ENCODE data around the gene BNIP3.
"Not testable (repeated sequence)": the region's sequence is repeated elsewhere in the genome, so short reads cannot be mapped to it uniquely, and the experiment has no call there.

BNIP3 gene

DNA sequence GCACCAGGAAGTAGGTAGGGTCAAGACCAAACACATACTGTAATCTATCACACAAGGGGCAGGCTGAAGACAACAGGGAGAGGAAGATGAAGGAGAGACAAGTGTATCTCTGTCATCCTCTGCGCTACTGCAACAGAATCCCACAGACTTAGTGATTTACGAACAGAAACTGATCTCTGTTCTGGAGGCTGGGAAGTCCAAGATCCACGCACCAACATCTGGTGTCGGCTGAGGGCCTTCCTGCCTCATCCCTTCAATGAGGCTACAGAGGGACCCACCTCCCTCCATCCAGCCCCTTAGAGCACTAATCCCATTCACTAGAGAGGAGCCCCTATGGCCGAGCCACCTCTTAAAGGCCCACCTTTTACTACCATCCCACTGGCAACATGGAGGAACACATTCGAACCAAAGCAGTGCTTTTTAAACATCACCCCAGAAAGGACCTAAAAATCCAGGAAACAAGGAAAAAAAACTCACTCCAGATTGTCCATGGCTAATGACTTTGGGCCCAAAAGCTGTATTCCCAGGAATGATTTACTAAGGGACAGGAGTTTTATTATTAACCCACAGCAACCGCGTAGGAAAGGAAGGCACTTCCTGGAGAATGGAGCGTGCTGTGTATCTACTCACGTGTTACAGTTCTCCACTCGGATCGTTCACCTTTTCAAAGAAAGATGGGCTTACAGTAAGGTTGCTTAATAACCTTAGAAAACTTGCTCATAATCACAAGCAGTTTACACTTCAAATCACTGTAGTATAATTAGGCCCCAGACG lies 4.2 kb downstream of the BNIP3 start:
- DNase-seq (ENCODE audit: low spot score) = no peak

DNA sequence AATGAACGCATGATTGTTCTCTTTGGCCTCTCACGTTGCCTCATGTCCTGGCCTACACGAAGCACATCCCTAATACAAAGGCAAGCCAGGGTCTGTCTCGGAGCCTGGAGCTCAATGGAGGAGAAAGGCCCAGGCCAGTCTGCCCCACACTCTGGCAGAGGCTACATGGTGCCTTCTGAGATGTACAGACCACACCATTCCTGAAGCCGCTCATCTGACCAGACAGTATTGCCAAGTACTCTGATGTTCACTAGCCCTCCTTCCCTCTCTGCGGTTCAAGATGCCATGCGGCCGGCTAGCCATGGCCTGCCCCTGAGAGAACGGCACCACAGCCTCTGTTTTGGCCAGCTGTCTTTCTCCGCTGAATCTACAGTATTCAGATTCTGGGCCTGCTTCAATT lies 5.9 kb downstream of the BNIP3 start:
- DNase-seq (ENCODE audit: low spot score) = no peak

DNA sequence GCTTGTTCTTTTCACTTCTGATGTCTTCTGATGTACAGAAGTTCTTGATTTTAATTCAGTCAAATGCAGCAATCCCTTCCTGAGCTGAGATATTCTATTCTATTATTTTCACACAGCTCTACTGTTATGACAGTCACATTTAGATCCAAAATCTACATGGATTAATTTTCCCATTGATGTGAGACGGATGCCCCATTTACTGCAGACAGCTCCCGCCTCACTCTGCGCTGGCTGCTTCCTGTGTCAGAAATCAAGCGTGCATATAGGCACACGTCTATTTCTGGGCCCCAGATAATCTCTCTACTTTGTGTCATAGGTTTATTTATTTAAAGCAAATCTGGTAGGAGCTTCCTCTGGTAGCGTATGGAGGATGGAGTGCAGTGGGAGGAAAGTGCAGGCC lies 6.7 kb downstream of the BNIP3 start:
- DNase-seq (ENCODE audit: low spot score) = no peak

DNA sequence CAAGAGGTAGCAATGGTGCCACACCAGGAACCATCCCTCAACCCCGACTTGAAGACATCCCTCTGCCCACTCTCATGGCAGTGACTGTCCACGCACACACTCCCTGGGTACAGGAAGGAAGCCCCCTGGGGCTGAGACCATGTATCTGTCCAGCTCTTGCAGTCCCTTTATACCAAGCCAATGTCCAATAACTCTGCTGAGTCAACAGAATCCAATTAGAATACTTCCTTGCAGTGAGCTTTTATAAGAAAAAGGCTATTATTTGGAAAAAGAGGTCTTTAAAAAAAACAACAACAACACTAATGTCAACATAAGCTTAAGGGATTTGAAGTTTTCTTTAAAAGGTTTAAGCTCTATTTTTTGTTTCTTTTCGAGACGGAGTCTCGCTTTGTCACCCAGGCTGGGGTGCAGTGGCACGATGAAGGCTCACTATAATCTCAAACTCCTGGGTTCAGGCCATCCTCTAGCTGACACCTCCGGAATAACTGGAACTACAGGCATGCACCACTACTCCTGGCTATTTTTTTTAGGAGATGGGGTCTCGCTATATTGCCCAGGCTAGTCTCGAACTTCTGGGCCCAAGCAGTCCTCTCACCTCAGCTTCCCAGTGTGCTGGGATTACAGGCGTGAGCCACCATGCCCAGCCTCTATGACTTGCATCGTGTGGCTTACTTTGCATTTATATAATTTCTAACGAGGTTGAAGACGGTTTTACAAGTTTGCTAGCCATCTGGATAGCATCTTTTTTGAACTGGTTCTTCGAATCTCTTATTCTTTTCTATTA lies 7.5 kb downstream of the BNIP3 start:
- no peak for DNase-seq (ENCODE audit: low spot score)

DNA sequence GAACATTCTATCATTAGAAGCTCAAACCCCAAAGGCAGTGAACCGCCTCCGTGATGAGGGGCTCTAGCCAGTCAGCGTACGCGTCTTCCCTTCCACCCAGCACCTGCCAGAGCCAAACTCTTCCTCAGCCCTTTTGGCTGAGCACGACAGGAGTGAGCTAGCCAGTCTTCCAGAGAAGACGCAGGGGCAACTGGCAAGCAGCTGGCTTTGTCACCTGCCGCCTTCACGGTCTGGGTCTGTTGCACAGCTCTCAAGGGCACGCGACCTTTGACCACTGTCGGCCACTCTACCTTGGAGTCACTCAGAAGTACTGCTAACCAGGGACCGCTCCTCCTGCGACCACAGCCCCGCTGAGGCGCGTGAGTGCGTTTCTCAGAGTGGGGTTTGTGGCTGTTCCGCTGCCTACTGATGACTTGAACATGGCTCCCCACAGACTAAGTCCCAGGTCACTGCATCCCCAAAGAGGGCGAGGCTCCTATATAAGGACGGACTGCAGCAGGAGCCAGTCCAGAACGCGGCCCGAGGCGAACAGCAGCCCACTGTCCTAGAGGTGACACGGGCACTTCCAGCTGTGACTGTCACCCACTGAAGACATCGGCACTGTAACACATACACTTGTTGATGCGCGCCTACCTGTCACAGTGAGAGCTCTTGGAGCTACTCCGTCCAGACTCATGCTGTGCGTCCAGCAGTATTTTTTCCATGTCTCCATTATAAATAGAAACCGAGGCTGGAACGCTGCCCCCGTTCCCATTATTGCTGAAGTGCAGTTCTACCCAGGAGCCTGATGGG lies 8.4 kb downstream of the BNIP3 start:
- no peak for DNase-seq (ENCODE audit: low spot score)

DNA sequence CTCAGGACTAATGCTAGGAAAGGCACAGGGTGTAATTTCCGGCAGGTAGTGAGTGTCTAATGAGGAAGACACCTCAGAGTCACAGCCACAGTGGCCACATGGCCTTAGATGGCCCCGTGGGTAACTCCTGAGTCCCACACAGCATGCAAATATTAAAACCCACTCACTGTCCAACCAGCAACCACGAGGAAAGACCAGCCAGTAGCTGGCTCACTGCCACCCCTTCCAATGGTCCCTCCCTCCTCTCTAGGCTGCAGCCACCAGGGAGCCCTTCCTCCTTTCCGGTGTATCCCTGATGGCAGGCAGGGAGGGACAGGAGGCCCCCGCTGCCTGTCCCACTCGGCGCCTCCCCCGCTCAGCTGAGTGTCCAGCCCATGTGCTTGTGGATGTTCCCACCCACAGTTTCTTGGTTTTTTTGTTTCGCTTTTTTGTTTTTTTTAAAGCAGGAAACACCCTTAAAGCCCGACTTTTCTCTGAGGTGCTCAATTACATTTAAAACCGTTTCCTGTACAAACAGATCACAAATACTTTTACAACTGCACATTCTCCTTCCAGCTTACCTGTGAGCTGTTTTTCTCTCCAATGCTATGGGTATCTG lies 9.2 kb downstream of the BNIP3 start:
- no peak for DNase-seq (ENCODE audit: low spot score)

DNA sequence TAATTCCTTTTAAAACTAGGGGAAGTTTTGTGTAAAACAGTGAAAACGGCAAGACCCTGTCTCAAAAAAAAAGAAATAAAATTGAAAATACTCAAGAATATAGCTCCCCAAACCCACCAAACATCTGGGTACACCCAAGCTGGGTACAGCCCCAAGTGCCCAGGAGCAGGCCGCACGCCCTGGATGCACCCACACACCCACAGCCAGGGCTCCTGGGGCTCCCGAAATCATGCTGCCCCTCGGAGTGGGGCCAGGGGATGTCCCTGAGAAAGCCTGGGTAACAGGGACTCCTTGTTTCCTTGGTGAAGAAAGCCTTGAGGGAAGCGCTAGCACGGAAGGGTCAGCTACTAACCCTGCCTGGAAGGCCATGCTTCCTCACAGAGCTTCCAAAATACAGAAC lies 10.1 kb downstream of the BNIP3 start:
- DNase-seq (ENCODE audit: low spot score) = no peak

DNA sequence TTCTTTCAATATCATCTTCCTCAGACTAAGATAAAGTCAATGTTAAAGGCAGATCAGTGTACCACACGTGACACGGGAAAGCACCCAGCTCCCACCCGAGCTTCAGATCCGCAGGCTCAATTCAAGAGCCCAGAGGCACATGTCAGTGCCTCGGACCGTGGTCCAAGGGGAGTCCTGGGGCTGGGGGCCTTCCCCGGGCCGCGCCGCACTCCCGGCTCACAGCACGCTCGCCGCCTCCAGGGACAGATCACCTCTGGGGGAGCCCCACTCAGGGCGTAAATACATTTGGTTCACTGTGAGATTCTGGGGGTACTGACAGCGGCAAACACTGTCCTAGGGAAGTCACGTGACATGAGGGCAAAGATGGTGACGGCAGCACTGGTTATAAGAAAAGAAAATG lies 10.8 kb downstream of the BNIP3 start:
- no peak for DNase-seq (ENCODE audit: low spot score)

DNA sequence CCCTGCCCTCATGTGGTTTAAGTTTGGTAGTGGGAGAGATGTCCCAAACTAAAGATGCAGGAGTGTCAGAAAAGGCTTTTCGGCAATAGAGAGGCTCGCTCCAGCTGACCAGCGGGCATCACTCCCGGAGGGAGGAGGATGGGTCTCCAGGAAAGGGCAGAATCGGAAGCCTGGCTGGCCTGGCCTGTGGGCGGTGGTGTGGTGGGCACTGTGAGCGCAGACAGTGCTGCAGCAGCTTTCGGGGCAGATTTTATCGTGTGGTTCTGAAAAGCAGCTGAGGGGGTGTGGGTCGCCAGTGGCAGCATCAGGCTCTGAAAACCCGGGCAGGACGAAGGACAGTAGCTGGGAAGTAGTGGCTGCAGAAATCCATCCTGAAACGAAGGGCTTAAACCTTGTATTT lies 12.8 kb downstream of the BNIP3 start:
- DNase-seq (ENCODE audit: low spot score) = no peak

DNA sequence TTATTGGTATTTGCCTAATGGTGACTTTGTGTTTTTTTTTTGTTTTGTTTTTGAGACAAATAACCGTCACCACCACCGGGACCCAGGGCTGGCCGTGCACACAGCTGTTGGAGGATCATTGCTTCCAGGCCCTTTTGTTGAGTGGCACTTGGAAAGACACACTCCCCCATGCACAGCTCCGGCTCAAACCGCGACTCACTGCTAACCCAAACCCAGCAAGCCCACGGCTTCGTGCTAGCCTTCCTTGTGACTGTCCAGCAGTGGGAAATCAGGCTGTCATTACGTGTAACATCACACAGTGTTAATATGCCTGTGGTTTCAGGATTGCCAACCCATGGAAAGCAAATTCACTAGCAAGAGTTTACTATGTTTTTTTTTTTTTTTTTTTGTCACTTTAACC lies 17.4 kb downstream of the BNIP3 start:
- DNase-seq (ENCODE audit: low spot score) = no peak

DNA sequence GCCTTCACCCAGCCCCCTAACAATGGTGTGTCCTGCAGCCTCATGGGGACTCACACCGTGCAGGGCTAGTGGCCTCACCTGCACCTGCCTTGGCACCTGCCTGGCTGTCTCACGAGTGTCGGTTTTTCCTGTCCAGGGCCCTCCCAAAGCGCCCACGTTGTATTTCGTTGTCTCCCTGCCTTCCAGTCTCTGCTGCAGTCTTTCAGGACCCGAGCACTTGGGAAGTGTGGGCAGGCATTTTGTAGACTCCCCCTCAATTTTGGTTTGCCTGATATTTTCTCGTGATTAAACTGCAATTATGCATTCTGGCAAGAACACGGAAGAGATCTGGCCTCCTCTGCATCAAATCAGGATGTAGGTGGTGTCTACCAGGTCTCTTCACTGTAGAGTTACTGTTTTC lies 17.9 kb downstream of the BNIP3 start:
- DNase-seq (ENCODE audit: low spot score) = no peak

DNA sequence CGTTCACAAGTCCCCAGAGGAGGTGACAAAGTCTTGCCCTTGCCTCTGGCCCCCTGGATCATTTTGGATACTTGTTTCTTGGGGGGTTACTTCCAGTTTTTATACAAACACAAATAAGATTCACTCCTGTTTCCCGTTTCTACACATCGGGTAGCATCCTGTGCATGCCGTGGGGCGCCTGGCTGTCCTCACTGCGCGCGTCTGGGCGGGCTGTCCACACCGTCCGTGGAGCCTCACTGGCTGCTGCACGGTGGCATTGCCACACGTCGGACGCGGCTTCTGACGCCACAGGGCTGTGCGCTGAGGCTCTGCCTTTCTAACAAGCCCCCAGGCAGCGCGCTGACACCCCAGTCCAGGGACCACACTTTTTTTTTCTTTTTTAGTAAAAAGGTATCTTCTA lies 18.4 kb downstream of the BNIP3 start:
- DNase-seq (ENCODE audit: low spot score) = no peak

DNA sequence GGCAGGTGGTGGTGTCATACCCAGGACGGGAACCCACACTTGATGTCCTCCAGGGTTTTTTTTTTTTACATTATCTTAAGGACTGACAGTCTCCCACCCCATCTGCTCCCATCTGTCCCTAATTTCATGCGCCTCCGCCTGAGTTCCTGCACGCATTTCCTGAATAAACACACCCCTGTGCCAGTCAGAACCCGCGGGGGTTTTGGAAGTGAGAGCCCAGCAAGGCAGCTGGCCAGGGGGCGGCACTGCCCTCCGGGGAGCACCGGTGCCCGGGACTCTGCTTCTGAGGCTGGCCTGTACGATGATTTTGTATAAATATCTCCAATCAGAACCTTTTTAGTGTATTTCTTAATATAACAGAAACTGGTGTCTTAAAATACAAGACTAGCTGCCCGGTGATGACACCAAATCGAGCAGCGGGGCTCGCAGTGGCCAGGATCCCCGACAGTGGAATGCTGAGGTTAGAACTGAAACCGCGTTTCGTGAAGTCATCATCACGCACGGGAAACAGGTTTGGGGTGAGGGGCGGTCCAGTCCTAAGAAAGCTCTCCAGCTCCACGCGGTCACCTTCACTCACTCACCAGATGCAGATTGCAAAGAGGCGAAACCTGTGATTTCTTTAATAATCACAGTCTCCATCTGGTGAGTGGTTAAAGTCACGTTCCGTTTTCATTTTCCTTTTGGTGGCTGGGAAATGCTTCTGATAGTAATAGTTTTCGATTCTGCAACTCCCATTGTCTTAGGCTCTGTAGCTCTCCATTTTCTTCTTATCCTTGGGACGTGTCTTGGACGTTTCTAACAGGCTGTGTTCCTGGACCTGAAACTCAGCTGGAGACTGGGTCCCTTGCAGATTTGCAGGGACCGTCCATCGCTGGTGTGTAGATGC lies 19.7 kb downstream of the BNIP3 start:
- no peak for DNase-seq (ENCODE audit: low spot score)

DNA sequence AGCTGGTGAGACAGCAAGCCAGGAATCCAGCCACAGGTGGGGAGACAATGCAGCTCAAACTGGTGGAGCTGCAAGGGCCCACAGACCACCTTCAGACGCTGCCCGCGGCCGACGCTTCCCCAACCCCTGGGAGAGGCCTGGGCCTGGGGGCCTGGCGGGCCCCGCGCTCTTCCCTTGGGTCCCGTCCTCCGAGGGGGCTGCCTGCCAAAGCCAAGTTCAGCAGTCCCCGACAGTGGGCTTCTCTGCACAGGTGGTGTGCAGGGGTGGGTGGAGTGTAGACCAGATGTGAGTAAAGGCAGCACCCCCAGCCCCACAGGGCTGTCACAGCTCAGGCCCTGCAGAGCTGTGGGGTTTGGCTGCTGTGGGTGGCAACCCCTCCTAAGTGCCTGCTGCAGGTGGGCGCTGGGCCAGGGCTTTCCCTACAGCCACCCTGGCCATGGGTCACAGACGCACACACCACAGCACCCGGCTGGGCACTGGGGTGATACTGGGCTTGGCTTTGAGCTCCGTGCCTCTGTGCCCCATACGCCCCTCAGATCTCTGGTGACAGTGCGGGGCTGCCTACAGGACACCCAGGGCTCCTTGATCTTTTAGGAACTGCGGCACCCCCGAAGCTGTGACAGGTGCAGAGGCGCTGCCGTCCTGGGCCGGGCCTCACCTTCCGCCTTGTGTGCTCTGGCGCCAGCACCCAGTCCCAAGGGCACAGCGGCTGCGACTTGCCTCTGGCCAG lies 20.5 kb downstream of the BNIP3 start:
- no peak for DNase-seq (ENCODE audit: low spot score)

DNA sequence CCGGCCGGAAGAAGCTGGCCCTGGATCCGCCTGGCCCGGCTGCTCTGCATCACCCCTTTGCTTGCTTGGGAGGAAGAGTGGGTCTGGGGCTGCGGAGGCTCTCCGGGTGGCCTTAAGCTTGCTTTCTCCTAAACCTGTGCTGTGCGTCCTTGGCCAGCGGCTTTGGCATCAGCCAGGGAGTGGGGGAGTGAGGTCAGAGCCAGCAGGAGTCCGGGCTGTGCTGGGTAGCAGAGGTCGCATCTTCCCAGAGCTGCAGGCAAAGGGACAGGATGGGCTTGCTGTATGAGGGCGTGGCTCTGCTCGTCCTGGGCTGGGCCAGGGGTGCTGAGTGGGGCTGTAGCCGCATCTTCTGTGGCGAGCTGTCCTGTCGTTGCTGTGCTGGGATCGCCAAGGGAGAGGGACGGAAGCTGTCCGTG lies 21.1 kb downstream of the BNIP3 start:
- DNase-seq (ENCODE audit: low spot score) = no peak

DNA sequence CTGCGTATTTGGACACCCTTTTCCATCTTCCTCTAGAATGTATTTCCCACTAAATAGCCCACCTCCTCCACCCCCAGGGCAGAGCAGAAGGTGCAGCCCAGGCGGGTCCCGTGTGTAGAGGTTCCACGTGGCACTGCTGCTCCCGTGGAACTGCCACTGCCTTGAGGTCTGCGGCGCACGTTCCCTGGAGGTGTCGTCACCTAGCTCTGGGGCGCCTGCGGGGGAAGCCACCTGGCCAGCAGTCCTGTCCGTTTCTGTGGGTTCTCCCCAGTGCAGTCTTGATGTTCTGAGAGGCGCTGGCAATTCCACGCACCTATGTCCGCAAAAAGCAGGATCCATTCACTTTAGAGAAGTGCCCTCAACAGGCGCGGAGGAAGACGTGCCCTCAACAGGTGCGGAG lies 21.9 kb downstream of the BNIP3 start:
- no peak for DNase-seq (ENCODE audit: low spot score)

DNA sequence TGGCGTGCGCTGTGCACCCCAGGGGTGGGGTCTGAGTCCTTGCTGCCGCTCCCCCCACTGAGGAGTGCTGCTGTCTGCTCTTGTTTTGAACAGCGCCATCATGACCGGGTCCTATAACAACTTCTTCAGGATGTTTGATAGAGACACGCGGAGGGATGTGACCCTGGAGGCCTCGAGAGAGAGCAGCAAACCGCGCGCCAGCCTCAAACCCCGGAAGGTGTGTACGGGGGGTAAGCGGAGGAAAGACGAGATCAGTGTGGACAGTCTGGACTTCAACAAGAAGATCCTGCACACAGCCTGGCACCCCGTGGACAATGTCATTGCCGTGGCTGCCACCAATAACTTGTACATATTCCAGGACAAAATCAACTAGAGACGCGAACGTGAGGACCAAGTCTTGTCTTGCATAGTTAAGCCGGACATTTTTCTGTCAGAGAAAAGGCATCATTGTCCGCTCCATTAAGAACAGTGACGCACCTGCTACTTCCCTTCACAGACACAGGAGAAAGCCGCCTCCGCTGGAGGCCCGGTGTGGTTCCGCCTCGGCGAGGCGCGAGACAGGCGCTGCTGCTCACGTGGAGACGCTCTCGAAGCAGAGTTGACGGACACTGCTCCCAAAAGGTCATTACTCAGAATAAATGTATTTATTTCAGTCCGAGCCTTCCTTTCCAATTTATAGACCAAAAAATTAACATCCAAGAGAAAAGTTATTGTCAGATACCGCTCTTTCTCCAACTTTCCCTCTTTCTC lies 26.0 kb downstream of the BNIP3 start:
- DNase-seq (ENCODE audit: low spot score) = no peak

DNA sequence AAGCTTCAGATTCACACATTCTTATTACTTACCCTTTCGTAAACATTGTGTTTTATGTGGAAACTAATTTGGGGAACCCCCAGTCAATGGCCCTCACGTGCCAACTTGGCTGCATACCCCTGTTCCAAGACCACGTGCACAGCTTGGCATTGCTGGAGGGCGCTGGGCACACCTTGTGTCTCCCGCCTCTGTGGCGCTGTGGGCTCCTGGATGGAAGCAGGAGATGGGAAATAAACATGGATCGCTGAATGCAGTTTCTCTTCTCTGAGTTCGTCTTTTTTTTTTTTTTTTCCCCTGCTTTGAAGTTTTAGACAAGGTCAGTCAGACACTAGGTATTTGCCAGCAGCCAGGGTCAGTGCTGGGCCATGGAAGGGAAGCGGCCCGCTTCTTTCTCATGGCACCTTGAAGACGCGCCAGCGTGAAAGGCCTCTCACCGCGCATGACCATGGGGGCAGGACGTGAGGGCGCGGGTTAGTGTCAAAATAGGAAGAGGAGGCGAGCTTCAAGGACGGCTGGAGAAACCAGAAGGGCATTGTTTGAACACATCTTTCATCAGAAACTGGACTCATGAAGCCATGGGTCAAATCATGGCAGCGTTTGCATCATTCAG lies 27.3 kb downstream of the BNIP3 start:
- no peak for DNase-seq (ENCODE audit: low spot score)

DNA sequence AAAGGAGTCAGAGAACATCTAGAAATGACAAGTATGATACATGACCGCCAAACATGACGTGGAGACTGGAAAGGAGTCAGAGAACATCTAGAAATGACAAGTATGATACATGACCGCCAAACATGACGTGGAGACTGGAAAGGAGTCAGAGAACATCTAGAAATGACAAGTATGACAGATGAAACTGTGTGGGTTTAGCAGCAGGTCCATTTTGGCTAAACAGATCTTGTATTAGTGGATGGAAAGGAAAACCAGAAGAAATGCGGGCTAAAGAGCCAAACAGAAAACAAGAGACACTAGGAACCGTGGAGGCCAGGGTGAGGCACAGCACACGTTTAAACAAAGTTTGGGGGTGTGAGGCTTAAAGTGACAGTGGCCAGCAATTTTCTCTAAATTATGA lies 31.8 kb downstream of the BNIP3 start:
- not testable (repeated sequence) for DNase-seq (ENCODE audit: low spot score)
